Measurements from ENCODE around the gene ERAL1. TPM values are rescaled to one million over a fixed set of nuclear protein-coding genes. Genes with fewer than 3 reads are reported as not detected.

ERAL1 gene
- total and polyA plus RNA-seq, 2 donors (not counting 1 experiment from before 2014, with no cell fraction given), result 35.9 to 45.7 TPM

GRCh38 chr17:28895794-28896447, 41.1 kb downstream of the ERAL1 start:
- 83% methylated on average over 2 of the region's 3 CpGs for WGBS (ENCODE audit: insufficient coverage)
- Histone ChIP-seq H3K4me2 (replicated peaks; ENCODE audit: low read depth, low read length, poor library complexity, severe bottlenecking) (peak overlapping the region; percentile 84), H3K4me3 (ENCODE audit: control extremely low read depth in 1 of 5, extremely low read depth in 1 of 5, insufficient read depth in 1 of 5, low read depth in 2 of 5, low read length in 4 of 5) (peak overlapping the region; percentile 71 to 95 (median 82)), H3K9me3 (ENCODE audit: control extremely low read depth in 1 of 3, control insufficient read depth in 2 of 3, insufficient read depth in 1 of 3, low read length in 2 of 3) (no peaks in the 10 kb centered on the region), H3K9ac (ENCODE audit: low read length) (peak overlapping the region; percentile 92), H3K27ac (ENCODE audit: low read length in 2 of 2) (peak overlapping the region; percentile 82 to 97), H4K20me1 (ENCODE audit: control insufficient read depth, insufficient read depth, low read length, poor library complexity, severe bottlenecking) (peaks cover 21% of the 10 kb centered on the region), H3K27me3 (replicated peaks in 1 of 4; ENCODE audit: control extremely low read depth in 1 of 4, control insufficient read depth in 3 of 4, insufficient read depth in 4 of 4, low read length in 3 of 4) (no peaks in the 10 kb centered on the region), H2AFZ (ENCODE audit: insufficient read depth, low read depth, low read length, poor library complexity, severe bottlenecking) (no peak overlapping the region), H3K4me1 (ENCODE audit: control insufficient read depth in 2 of 2, insufficient read depth in 2 of 2, low read length in 2 of 2) (peaks cover 61 to 73% of the 10 kb centered on the region in 2 donors), H3K79me2 (ENCODE audit: control insufficient read depth, insufficient read depth, low read length) (peaks cover 87% of the 10 kb centered on the region), H3K36me3 (replicated peaks in 1 of 2; ENCODE audit: control extremely low read depth in 1 of 2, control insufficient read depth in 1 of 2, extremely low read depth in 1 of 2, insufficient read depth in 2 of 2, low read length in 1 of 2) (peaks cover 0 to 11% of the 10 kb centered on the region in 2 experiments)
- DNase-seq (no peak), ATAC-seq (ENCODE audit: low read depth) (no peak)
- TF ChIP-seq EZH2 (IDR thresholded peaks at IDR 0.05; ENCODE audit: borderline replicate concordance, insufficient read depth, low read depth, low read length, poor library complexity, severe bottlenecking), result no peak
- TF ChIP-seq CTCF (IDR thresholded peaks at IDR 0.05), result no peak
- Mint-ChIP-seq H3K4me3 (peak overlapping the region; percentile 97), H3K9me3 (ENCODE audit: insufficient read depth) (no peaks in the 10 kb centered on the region), H3K4me1 (peaks cover 72% of the 10 kb centered on the region), H3K27me3 (no peaks in the 10 kb centered on the region), H3K27ac (peak overlapping the region; percentile 99)
- CTCF ChIA-PET, result interaction anchor here (1.1 to 9.1 kb wide), 6 partner anchors 17 to 169 kb away, joined by 3 to 137 read pairs (median 8); partner anchors contain the start of gene TLCD1
- intact Hi-C loops (cut with micrococcal nuclease), result no loop called here
- POLR2A ChIA-PET, result interaction anchor here (0.6 to 2.1 kb wide), 5 partner anchors 27 to 169 kb away, joined by 3 to 9 read pairs (median 4); partner anchors contain the start of gene FAM222B

- peaks cover 62 to 73% of the 10 kb centered on the region in 2 donors for H3K4me1 ChIP-seq (ENCODE audit: control insufficient read depth in 2 of 2, insufficient read depth in 2 of 2, low read length in 2 of 2)
- peak; percentile 5 for ATAC-seq (ENCODE audit: low read depth)
- H2AFZ ChIP-seq (ENCODE audit: insufficient read depth, low read depth, low read length, poor library complexity, severe bottlenecking), result peak overlapping the region; percentile 91
Measured at GRCh38 chr17:28896491-28896883, 41.7 kb downstream of the ERAL1 start.

More at GRCh38 chr17:28896491-28896883, 41.7 kb downstream of the ERAL1 start:
- Mint-ChIP-seq H3K27ac (peak overlapping the region; percentile 99), H3K9me3 (ENCODE audit: insufficient read depth) (no peaks in the 10 kb centered on the region), H3K4me1 (peaks cover 68% of the 10 kb centered on the region), H3K27me3 (no peaks in the 10 kb centered on the region), H3K4me3 (peak overlapping the region; percentile 97)
- ChIA-PET POLR2A (interaction anchor here (0.6 to 3.1 kb wide), 5 partner anchors 28 to 169 kb away, joined by 3 to 12 read pairs (median 8); no protein-coding TSS in a partner anchor), CTCF (interaction anchor here (1.1 to 9.1 kb wide), 8 partner anchors 8 to 169 kb away, joined by 3 to 137 read pairs (median 10); partner anchors contain the start of gene TLCD1)
- intact Hi-C loops (cut with micrococcal nuclease), result no loop called here
- Histone ChIP-seq H3K4me2 (replicated peaks; ENCODE audit: low read depth, low read length, poor library complexity, severe bottlenecking) (peak overlapping the region; percentile 84), H3K27ac (ENCODE audit: low read length in 2 of 2) (peak overlapping the region; percentile 82 to 97), H3K9me3 (ENCODE audit: control extremely low read depth in 1 of 3, control insufficient read depth in 2 of 3, insufficient read depth in 1 of 3, low read length in 2 of 3) (no peaks in the 10 kb centered on the region), H4K20me1 (ENCODE audit: control insufficient read depth, insufficient read depth, low read length, poor library complexity, severe bottlenecking) (peaks cover 18% of the 10 kb centered on the region), H3K27me3 (replicated peaks in 1 of 4; ENCODE audit: control extremely low read depth in 1 of 4, control insufficient read depth in 3 of 4, insufficient read depth in 4 of 4, low read length in 3 of 4) (no peaks in the 10 kb centered on the region), H3K9ac (ENCODE audit: low read length) (peak overlapping the region; percentile 92), H3K4me3 (ENCODE audit: control extremely low read depth in 1 of 5, extremely low read depth in 1 of 5, insufficient read depth in 1 of 5, low read depth in 2 of 5, low read length in 4 of 5) (peak overlapping the region; percentile 71 to 95 (median 82)), H3K36me3 (replicated peaks in 1 of 2; ENCODE audit: control extremely low read depth in 1 of 2, control insufficient read depth in 1 of 2, extremely low read depth in 1 of 2, insufficient read depth in 2 of 2, low read length in 1 of 2) (peaks cover 0 to 11% of the 10 kb centered on the region in 2 experiments), H3K79me2 (ENCODE audit: control insufficient read depth, insufficient read depth, low read length) (peaks cover 87% of the 10 kb centered on the region)
- TF ChIP-seq EZH2 (IDR thresholded peaks at IDR 0.05; ENCODE audit: borderline replicate concordance, insufficient read depth, low read depth, low read length, poor library complexity, severe bottlenecking), result no peak
- no peak for TF ChIP-seq CTCF (IDR thresholded peaks at IDR 0.05)
- 4% methylated on average over 4 of the region's 5 CpGs for WGBS (ENCODE audit: insufficient coverage)
- no peak for DNase-seq
